Gastrocnemius medialis (tissue), 4 donors: ENCODE results near the gene CD79B.
"Not testable (repeated sequence)": the region's sequence is repeated elsewhere in the genome, so short reads cannot be mapped to it uniquely, and the experiment has no call there.

Source experiments
- CTCF ChIP-seq, 5 experiments: fragments of 450-650 bp in 3 of 5; fragments of 200-600 bp in 2 of 5; sonication (generic) in 2 of 5; IDR thresholded peaks in 4 of 5; conservative IDR thresholded peaks in 1 of 5; 1 replicate in 4 of 5; 2 replicates in 1 of 5; pipeline ENCODE4 v1.5.1; 2016 to 2019; ENCODE audit warnings: antibody characterized with exemption in 5 of 5, mild to moderate bottlenecking in 3 of 5, moderate library complexity in 3 of 5
- POLR2A ChIP-seq, 2 donors: fragments of 450-650 bp; IDR thresholded peaks; one replicate each; pipeline ENCODE4 v1.6.1; 2017; ENCODE audit warnings: antibody characterized with exemption in 2 of 2, mild to moderate bottlenecking in 2 of 2, moderate library complexity in 2 of 2

GRCh38 chr17:63882626-63883126 lies 49.5 kb downstream of the CD79B start:
- not testable (repeated sequence) for TF ChIP-seq CTCF (IDR thresholded peaks at IDR 0.05 in 4 of 5, conservative IDR thresholded peaks at IDR 0.05 in 1 of 5); POLR2A (IDR thresholded peaks at IDR 0.05)
